Tibial nerve (tissue), 4 donors: ENCODE measurements around the gene KCNH1. TPM values are rescaled to one million over a fixed set of nuclear protein-coding genes. Genes with fewer than 3 reads are reported as not detected.

ENCODE experiments used
- DNase-seq, 2 donors: peaks; one replicate each; pipeline ENCODE4 v3.0.0-alpha.2; 2019; ENCODE audit warnings: low spot score in 2 of 2
- H3K27ac ChIP-seq, 4 donors: fragments of 200-600 bp; sonication (generic) in 3 of 4; one replicate each; pipeline ENCODE4 v1.5.1; 2017 to 2019; ENCODE audit warnings: mild to moderate bottlenecking in 1 of 4
- H3K27me3 ChIP-seq, 2 donors: fragments of 200-600 bp; sonication (generic) in 1 of 2; one replicate each; pipeline versions ENCODE4 v1.5.1 to v1.6.0; 2017 to 2019
- H3K36me3 ChIP-seq, 3 donors: fragments of 200-600 bp; sonication (generic); one replicate each; pipeline ENCODE4 v1.5.1; 2018 to 2019
- H3K4me1 ChIP-seq, 4 donors: fragments of 200-600 bp; sonication (generic) in 3 of 4; one replicate each; pipeline ENCODE4 v1.5.1; 2017 to 2019
- H3K4me3 ChIP-seq, 4 donors: fragments of 200-600 bp; sonication (generic) in 3 of 4; one replicate each; pipeline ENCODE4 v1.5.1; 2017 to 2019; ENCODE audit warnings: mild to moderate bottlenecking in 1 of 4, moderate library complexity in 1 of 4
- H3K9me3 ChIP-seq, 4 donors: fragments of 200-600 bp; sonication (generic) in 3 of 4; one replicate each; pipeline ENCODE4 v1.5.1; 2017 to 2019
- EP300 ChIP-seq, 2 donors: sonication (generic); formaldehyde crosslinking; IDR thresholded peaks; one replicate each; pipeline ENCODE4 v1.6.1; 2017; ENCODE audit warnings: antibody characterized with exemption in 2 of 2, mild to moderate bottlenecking in 1 of 2
- POLR2A ChIP-seq, 2 donors: fragments of 450-650 bp; IDR thresholded peaks; one replicate each; pipeline ENCODE4 v1.6.1; 2017; ENCODE audit warnings: antibody characterized with exemption in 2 of 2, mild to moderate bottlenecking in 2 of 2, moderate library complexity in 2 of 2
- WGBS, 2 donors: methylation state at CpG; one replicate each; pipeline ENCODE4 v1.1.5; 2018; 5-methylcytosine and 5-hydroxymethylcytosine counted together
- total RNA-seq, 4 donors: library from RNA; depleted of rRNA; stranded (reverse); fragments of >200 nt; gene quantifications; one replicate each; pipeline ENCODE4 v1.1.0, GENCODE V29; 2016
- TF ChIP-seq, protein P1 (sequence below), 5 experiments: fragments of 200-600 bp in 3 of 5; fragments of 450-650 bp in 2 of 5; sonication (generic) in 3 of 5; IDR thresholded peaks; one replicate each; pipeline ENCODE4 v1.5.1; 2016 to 2019; ENCODE audit warnings: antibody characterized with exemption in 5 of 5, mild to moderate bottlenecking in 3 of 5, moderate library complexity in 2 of 5

Gene KCNH1
- total RNA-seq, 4 donors from 2014 or later = 1.9 to 10.0 (median 3.6) TPM

- H3K27ac ChIP-seq = no peak overlapping the region
- H3K9me3 ChIP-seq = no peaks in the 10 kb centered on the region
- H3K4me1 ChIP-seq = no peaks in the 10 kb centered on the region
- no peak for DNase-seq
- TF ChIP-seq EP300 (IDR thresholded peaks at IDR 0.05) (no peak), POLR2A (IDR thresholded peaks at IDR 0.05) (no peak)
- TF ChIP-seq, protein P1, sequence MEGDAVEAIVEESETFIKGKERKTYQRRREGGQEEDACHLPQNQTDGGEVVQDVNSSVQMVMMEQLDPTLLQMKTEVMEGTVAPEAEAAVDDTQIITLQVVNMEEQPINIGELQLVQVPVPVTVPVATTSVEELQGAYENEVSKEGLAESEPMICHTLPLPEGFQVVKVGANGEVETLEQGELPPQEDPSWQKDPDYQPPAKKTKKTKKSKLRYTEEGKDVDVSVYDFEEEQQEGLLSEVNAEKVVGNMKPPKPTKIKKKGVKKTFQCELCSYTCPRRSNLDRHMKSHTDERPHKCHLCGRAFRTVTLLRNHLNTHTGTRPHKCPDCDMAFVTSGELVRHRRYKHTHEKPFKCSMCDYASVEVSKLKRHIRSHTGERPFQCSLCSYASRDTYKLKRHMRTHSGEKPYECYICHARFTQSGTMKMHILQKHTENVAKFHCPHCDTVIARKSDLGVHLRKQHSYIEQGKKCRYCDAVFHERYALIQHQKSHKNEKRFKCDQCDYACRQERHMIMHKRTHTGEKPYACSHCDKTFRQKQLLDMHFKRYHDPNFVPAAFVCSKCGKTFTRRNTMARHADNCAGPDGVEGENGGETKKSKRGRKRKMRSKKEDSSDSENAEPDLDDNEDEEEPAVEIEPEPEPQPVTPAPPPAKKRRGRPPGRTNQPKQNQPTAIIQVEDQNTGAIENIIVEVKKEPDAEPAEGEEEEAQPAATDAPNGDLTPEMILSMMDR (IDR thresholded peaks at IDR 0.05) = no peak
- no peak overlapping the region for H3K4me3 ChIP-seq
- H3K27me3 ChIP-seq = no peaks in the 10 kb centered on the region
- H3K36me3 ChIP-seq = no peaks in the 10 kb centered on the region
- 84 to 91% methylated on average over 3 of the region's 3 CpGs for WGBS, 2 donors
These were observed 386.8 kb downstream of the KCNH1 start for GRCh38 chr1:210747112-210747511.

GRCh38 chr1:210746024-210746731 lies 387.8 kb downstream of the KCNH1 start:
- H3K9me3 ChIP-seq = no peaks in the 10 kb centered on the region
- H3K4me1 ChIP-seq = no peaks in the 10 kb centered on the region
- TF ChIP-seq, protein P1 (IDR thresholded peaks at IDR 0.05) = no peak
- TF ChIP-seq EP300 (IDR thresholded peaks at IDR 0.05) (no peak), POLR2A (IDR thresholded peaks at IDR 0.05) (no peak)
- no peak overlapping the region for H3K27ac ChIP-seq
- no peaks in the 10 kb centered on the region for H3K36me3 ChIP-seq
- DNase-seq = no peak
- H3K4me3 ChIP-seq = no peak overlapping the region
- no peaks in the 10 kb centered on the region for H3K27me3 ChIP-seq
- 67 to 76% methylated on average over 3 of the region's 3 CpGs for WGBS, 2 donors

- no peak for DNase-seq
- no peaks in the 10 kb centered on the region for H3K9me3 ChIP-seq
- H3K4me1 ChIP-seq = no peaks in the 10 kb centered on the region
- WGBS, 2 donors = 76 to 96% methylated on average over 3 of the region's 3 CpGs
- H3K27ac ChIP-seq = no peak overlapping the region
- H3K36me3 ChIP-seq = no peaks in the 10 kb centered on the region
- TF ChIP-seq EP300 (IDR thresholded peaks at IDR 0.05) = no peak
- TF ChIP-seq, protein P1 (IDR thresholded peaks at IDR 0.05) = no peak
- H3K4me3 ChIP-seq = no peak overlapping the region
- H3K27me3 ChIP-seq = no peaks in the 10 kb centered on the region
These were observed 390.9 kb downstream of the KCNH1 start for GRCh38 chr1:210743038-210743437.

- TF ChIP-seq EP300 (IDR thresholded peaks at IDR 0.05) (no peak), POLR2A (IDR thresholded peaks at IDR 0.05) (no peak)
- TF ChIP-seq, protein P1 (IDR thresholded peaks at IDR 0.05) = no peak
- H3K9me3 ChIP-seq = no peaks in the 10 kb centered on the region
- no peak for DNase-seq
- H3K4me3 ChIP-seq = no peak overlapping the region
- H3K36me3 ChIP-seq = no peaks in the 10 kb centered on the region
- H3K27ac ChIP-seq = no peak overlapping the region
- 86 to 90% methylated on average over 5 of the region's 5 CpGs for WGBS, 2 donors
- no peaks in the 10 kb centered on the region for H3K27me3 ChIP-seq
- no peaks in the 10 kb centered on the region for H3K4me1 ChIP-seq
These were observed 392.4 kb downstream of the KCNH1 start for GRCh38 chr1:210741564-210741963.

DNA sequence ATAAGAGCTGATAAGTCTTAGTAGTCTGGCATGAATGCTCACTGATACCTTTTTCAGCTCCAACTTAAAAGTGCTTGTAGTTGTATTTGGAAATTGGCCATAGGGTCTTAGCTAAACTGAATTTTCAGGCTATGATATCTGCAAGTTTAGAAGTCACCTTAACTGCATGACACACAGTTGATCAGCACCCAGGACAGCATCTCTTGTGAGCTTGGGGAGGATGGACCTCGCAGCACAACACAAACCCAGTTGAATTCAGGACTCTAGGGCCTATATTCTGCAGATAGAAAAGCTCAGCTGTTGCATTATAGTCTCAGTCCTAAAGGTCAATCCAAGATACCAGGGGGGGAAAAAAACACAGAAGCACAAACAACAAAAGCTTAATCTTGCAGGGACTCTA lies 394.3 kb downstream of the KCNH1 start:
- Histone ChIP-seq H3K9me3 (no peaks in the 10 kb centered on the region), H3K27me3 (no peaks in the 10 kb centered on the region), H3K4me1 (no peaks in the 10 kb centered on the region), H3K27ac (no peak overlapping the region), H3K36me3 (no peaks in the 10 kb centered on the region), H3K4me3 (no peak overlapping the region)
- no peak for DNase-seq
- 27 to 45% methylated on average over 1 of the region's 1 CpG for WGBS, 2 donors
- TF ChIP-seq EP300 (IDR thresholded peaks at IDR 0.05) (no peak), POLR2A (IDR thresholded peaks at IDR 0.05) (no peak)
- TF ChIP-seq, protein P1 (IDR thresholded peaks at IDR 0.05) = no peak
